ENCODE measurements around the gene PDE4D.

The PDE4D gene

DNA sequence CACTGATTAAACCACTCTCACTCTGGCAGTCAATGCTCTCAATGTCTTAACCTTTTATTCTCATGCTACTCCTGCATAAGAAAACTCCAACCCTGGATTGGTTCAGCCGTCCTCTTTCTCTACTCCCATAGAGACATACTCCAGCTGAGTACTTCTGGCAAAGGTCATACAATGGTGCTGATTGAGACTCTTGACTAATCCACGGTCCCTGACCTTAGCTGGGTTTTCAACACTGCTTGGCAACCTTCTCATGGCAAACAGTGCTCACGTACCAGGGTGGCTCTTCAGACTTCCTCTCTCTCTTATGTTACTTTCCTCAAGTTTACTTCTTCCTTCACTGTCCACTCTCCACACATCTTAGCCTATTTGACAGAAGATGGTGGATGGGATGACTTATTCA lies 963.0 kb downstream of the PDE4D start:
- Histone ChIP-seq H3K9ac (ENCODE audit: low read depth in 1 of 2, low read length in 2 of 2) (no peak overlapping the region), H3K36me3 (ENCODE audit: control insufficient read depth in 1 of 2, insufficient read depth in 2 of 2, low read length in 2 of 2) (no peaks in the 10 kb centered on the region)

DNA sequence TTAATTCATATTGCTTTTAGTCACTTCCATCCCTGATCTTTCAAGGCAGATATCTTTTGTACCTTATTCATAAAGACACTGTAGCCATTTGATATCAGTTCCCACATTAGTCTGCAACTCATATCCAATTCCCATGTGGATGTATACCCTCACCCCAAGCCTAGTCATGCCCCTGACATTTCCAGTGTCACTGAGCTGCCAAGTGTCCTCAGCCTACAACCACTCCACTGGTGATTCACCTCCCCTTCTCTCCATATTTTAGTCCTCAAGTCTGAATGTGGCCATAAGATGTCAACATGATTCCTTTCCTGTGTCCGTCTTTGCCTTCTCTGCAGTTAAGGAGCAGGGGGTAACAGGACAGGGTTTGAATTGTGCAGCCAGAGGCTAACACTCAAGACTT lies 963.8 kb downstream of the PDE4D start:
- Histone ChIP-seq H3K27ac (ENCODE audit: low read depth, low read length) (no peak overlapping the region), H3K36me3 (ENCODE audit: control insufficient read depth in 1 of 2, insufficient read depth in 2 of 2, low read length in 2 of 2) (no peaks in the 10 kb centered on the region), H3K9me3 (ENCODE audit: control insufficient read depth in 1 of 2, low read length in 2 of 2) (no peaks in the 10 kb centered on the region), H3K27me3 (ENCODE audit: control insufficient read depth in 1 of 2, insufficient read depth in 2 of 2, low read length in 2 of 2) (peaks cover 3 to 11% of the 10 kb centered on the region in 2 donors), H3K4me3 (ENCODE audit: low read depth in 1 of 2, low read length in 2 of 2) (no peak overlapping the region), H3K9ac (ENCODE audit: low read depth in 1 of 2, low read length in 2 of 2) (no peak overlapping the region), H3K4me1 (ENCODE audit: control insufficient read depth in 1 of 2, insufficient read depth in 2 of 2, low read length in 2 of 2) (no peaks in the 10 kb centered on the region)

More for the DNA sequence above, 963.0 kb downstream of the PDE4D start:
- Histone ChIP-seq H3K27me3 (ENCODE audit: control insufficient read depth in 1 of 2, insufficient read depth in 2 of 2, low read length in 2 of 2) (peaks cover 3 to 11% of the 10 kb centered on the region in 2 donors), H3K9me3 (ENCODE audit: control insufficient read depth in 1 of 2, low read length in 2 of 2) (no peaks in the 10 kb centered on the region), H3K4me1 (ENCODE audit: control insufficient read depth in 1 of 2, insufficient read depth in 2 of 2, low read length in 2 of 2) (no peaks in the 10 kb centered on the region), H3K4me3 (ENCODE audit: low read depth in 1 of 2, low read length in 2 of 2) (no peak overlapping the region), H3K27ac (ENCODE audit: low read depth, low read length) (no peak overlapping the region)

DNA sequence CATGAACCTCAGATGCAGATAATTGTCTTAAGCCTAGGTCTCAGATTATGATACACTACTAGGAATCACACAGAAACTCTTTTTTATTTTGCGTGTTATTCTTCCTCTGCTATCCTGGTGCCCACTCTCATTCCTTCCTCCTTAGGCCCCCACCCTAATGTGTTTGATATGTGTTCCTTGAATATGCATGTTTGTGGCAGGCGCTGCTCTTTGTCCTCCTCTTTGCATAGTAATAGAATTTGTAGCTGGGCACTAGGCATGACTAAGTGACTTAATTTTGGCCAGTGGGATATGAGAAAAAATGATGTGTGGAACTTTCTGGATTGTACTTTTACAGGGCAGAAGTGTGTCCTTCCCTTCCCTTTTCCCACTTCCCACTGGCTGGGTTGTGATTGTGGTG lies 965.6 kb downstream of the PDE4D start:
- H3K4me1 ChIP-seq (ENCODE audit: control insufficient read depth in 1 of 2, insufficient read depth in 2 of 2, low read length in 2 of 2) = no peaks in the 10 kb centered on the region
- no peaks in the 10 kb centered on the region for H3K36me3 ChIP-seq (ENCODE audit: control insufficient read depth in 1 of 2, insufficient read depth in 2 of 2, low read length in 2 of 2)
- H3K9me3 ChIP-seq (ENCODE audit: control insufficient read depth in 1 of 2, low read length in 2 of 2) = no peaks in the 10 kb centered on the region
- H3K27me3 ChIP-seq (ENCODE audit: control insufficient read depth in 1 of 2, insufficient read depth in 2 of 2, low read length in 2 of 2) = peaks cover 3 to 11% of the 10 kb centered on the region in 2 donors
- H3K9ac ChIP-seq (ENCODE audit: low read depth in 1 of 2, low read length in 2 of 2) = no peak overlapping the region
- H3K4me3 ChIP-seq (ENCODE audit: low read depth in 1 of 2, low read length in 2 of 2) = no peak overlapping the region
- no peak overlapping the region for H3K27ac ChIP-seq (ENCODE audit: low read depth, low read length)

DNA sequence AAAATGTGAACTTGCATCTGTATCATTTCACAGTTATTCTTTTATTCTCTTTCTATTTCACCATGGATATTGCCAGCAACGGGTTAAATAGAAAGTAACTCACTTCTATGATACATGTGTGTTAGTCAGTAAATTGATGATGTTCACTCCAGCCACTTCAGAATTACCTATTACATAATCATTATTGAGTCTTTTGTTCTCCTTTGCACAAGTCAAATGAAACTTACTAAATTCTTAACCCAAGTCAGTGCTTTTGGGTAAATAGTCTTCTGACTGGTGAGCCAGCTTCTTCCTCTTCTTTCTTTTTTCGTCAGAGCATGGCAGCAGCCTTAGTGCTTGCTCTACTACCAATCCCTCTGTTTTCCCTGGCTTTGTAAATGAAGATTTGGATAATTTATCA lies 966.3 kb downstream of the PDE4D start:
- H3K4me3 ChIP-seq (ENCODE audit: low read depth in 1 of 2, low read length in 2 of 2) = no peak overlapping the region

DNA sequence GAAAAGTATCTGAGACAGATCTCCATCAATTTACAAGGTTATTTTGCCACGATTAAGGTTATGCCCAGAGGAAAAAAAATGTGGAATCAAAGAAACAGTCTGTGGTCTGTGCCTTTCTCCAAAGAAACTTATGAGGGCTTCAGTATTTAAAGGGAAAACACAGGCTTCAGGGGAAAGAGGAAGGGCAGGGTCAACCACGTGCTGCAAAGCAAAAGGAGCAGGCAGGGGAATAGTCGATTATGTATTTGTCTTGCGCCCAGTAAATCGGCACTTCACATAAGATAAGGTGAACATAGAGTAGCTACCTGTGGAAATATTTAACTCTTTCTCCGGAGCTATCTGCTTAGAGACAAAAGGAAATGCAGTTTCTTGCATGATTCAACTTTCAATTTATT lies 967.0 kb downstream of the PDE4D start:
- no peak overlapping the region for H3K27ac ChIP-seq (ENCODE audit: low read depth, low read length)
- no peaks in the 10 kb centered on the region for H3K4me1 ChIP-seq (ENCODE audit: control insufficient read depth in 1 of 2, insufficient read depth in 2 of 2, low read length in 2 of 2)
- H3K4me3 ChIP-seq (ENCODE audit: low read depth in 1 of 2, low read length in 2 of 2) = no peak overlapping the region
- H3K9ac ChIP-seq (ENCODE audit: low read depth in 1 of 2, low read length in 2 of 2) = no peak overlapping the region
- H3K36me3 ChIP-seq (ENCODE audit: control insufficient read depth in 1 of 2, insufficient read depth in 2 of 2, low read length in 2 of 2) = no peaks in the 10 kb centered on the region
- H3K27me3 ChIP-seq (ENCODE audit: control insufficient read depth in 1 of 2, insufficient read depth in 2 of 2, low read length in 2 of 2) = peaks cover 3 to 8% of the 10 kb centered on the region in 2 donors
- no peaks in the 10 kb centered on the region for H3K9me3 ChIP-seq (ENCODE audit: control insufficient read depth in 1 of 2, low read length in 2 of 2)

More for the DNA sequence above, 966.3 kb downstream of the PDE4D start:
- Histone ChIP-seq H3K9me3 (ENCODE audit: control insufficient read depth in 1 of 2, low read length in 2 of 2) (no peaks in the 10 kb centered on the region), H3K27me3 (ENCODE audit: control insufficient read depth in 1 of 2, insufficient read depth in 2 of 2, low read length in 2 of 2) (peaks cover 3 to 10% of the 10 kb centered on the region in 2 donors), H3K9ac (ENCODE audit: low read depth in 1 of 2, low read length in 2 of 2) (no peak overlapping the region), H3K27ac (ENCODE audit: low read depth, low read length) (no peak overlapping the region), H3K36me3 (ENCODE audit: control insufficient read depth in 1 of 2, insufficient read depth in 2 of 2, low read length in 2 of 2) (no peaks in the 10 kb centered on the region), H3K4me1 (ENCODE audit: control insufficient read depth in 1 of 2, insufficient read depth in 2 of 2, low read length in 2 of 2) (no peaks in the 10 kb centered on the region)

DNA sequence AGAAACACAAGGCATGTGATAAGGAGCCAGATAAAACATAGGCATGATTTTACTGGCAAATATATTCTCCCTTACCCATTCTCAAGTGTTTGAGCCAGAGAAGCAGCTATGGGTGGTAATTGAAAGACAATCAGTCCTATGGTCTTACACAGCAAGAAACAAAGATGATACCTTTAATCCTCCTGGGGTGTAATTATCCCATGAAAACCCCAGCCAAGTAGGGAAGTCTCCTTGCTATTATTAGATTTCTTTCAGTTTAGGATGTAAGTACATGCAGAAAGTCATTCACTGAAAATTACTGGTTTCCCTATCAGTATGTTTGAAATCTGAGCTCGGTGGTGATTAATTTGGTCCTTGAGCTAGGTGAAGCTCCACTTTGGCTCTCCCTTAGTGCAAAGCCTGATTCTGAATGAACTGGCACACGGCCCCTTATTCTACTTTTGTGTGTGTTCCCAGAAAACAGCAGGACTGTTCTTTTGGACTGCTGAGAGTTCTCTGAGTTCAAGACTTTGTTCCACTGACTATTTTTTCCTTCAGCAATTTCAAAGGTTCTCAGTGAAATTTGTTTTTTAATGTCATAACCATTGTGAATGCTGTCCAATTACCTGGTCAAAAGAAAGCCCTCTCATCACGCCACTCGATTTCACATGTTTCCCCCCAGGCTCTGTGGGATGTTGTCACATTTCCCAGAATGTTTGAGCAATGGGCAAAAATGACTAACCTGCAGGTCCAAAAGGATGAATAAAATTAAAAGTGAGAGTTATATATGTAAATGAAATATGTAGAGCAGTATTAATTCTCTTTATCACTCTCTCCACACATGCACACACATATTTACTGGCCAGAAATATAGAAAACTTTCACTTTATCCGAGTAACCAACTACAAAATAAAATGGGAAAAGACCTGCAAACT lies 967.6 kb downstream of the PDE4D start:
- Histone ChIP-seq H3K9me3 (ENCODE audit: control insufficient read depth in 1 of 2, low read length in 2 of 2) (no peaks in the 10 kb centered on the region), H3K4me1 (ENCODE audit: control insufficient read depth in 1 of 2, insufficient read depth in 2 of 2, low read length in 2 of 2) (no peaks in the 10 kb centered on the region), H3K36me3 (ENCODE audit: control insufficient read depth in 1 of 2, insufficient read depth in 2 of 2, low read length in 2 of 2) (no peaks in the 10 kb centered on the region), H3K27me3 (ENCODE audit: control insufficient read depth in 1 of 2, insufficient read depth in 2 of 2, low read length in 2 of 2) (peaks cover 3 to 8% of the 10 kb centered on the region in 2 donors), H3K4me3 (ENCODE audit: low read depth in 1 of 2, low read length in 2 of 2) (no peak overlapping the region), H3K27ac (ENCODE audit: low read depth, low read length) (no peak overlapping the region), H3K9ac (ENCODE audit: low read depth in 1 of 2, low read length in 2 of 2) (no peak overlapping the region)

DNA sequence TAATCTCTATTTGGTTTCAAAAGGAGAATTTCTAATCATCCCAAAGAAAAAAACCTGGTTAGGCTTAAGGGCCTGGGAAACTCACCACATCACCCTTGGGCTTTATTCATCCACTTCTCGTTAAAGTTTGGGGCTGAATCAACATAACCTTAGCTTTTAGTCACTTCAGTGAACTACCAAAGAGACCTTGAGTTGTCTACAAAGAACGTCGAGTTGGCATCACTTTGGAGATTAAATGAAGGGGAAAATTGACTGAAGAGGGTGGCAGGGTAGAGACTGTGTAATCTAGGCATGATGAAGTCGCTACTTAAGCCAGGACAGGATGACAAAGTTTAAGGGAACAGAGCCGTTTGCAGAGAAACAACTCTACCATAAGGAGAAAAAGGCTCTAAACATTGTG lies 969.2 kb downstream of the PDE4D start:
- Histone ChIP-seq H3K27ac (ENCODE audit: low read depth, low read length) (no peak overlapping the region), H3K4me1 (ENCODE audit: control insufficient read depth in 1 of 2, insufficient read depth in 2 of 2, low read length in 2 of 2) (no peaks in the 10 kb centered on the region), H3K27me3 (ENCODE audit: control insufficient read depth in 1 of 2, insufficient read depth in 2 of 2, low read length in 2 of 2) (peaks cover 3 to 8% of the 10 kb centered on the region in 2 donors), H3K4me3 (ENCODE audit: low read depth in 1 of 2, low read length in 2 of 2) (no peak overlapping the region), H3K9ac (ENCODE audit: low read depth in 1 of 2, low read length in 2 of 2) (no peak overlapping the region), H3K9me3 (ENCODE audit: control insufficient read depth in 1 of 2, low read length in 2 of 2) (no peaks in the 10 kb centered on the region), H3K36me3 (ENCODE audit: control insufficient read depth in 1 of 2, insufficient read depth in 2 of 2, low read length in 2 of 2) (no peaks in the 10 kb centered on the region)

DNA sequence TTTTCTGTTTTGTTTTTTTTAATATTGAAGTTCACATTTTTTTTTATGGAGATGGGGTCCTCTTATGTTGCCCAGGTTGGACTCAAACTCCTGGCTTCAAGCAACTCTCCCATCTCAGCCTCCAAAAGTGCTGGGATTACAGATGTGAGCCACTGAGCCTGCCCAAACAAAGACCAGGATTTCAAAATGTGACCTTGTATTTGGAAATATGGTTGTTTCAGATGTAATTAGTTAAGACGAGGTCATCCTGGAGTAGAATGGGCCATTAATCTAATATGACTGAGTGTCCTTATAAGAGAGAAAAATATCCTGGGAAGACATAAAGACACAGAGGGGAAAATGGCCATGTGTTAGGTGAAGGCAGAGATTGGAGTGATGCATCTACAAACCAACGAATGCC lies 970.2 kb downstream of the PDE4D start:
- no peak overlapping the region for H3K9ac ChIP-seq (ENCODE audit: low read depth in 1 of 2, low read length in 2 of 2)
- peaks cover 0 to 8% of the 10 kb centered on the region in 2 donors for H3K27me3 ChIP-seq (ENCODE audit: control insufficient read depth in 1 of 2, insufficient read depth in 2 of 2, low read length in 2 of 2)
- no peaks in the 10 kb centered on the region for H3K4me1 ChIP-seq (ENCODE audit: control insufficient read depth in 1 of 2, insufficient read depth in 2 of 2, low read length in 2 of 2)
- H3K4me3 ChIP-seq (ENCODE audit: low read depth in 1 of 2, low read length in 2 of 2) = no peak overlapping the region
- H3K27ac ChIP-seq (ENCODE audit: low read depth, low read length) = no peak overlapping the region
- H3K36me3 ChIP-seq (ENCODE audit: control insufficient read depth in 1 of 2, insufficient read depth in 2 of 2, low read length in 2 of 2) = no peaks in the 10 kb centered on the region
- no peaks in the 10 kb centered on the region for H3K9me3 ChIP-seq (ENCODE audit: control insufficient read depth in 1 of 2, low read length in 2 of 2)

DNA sequence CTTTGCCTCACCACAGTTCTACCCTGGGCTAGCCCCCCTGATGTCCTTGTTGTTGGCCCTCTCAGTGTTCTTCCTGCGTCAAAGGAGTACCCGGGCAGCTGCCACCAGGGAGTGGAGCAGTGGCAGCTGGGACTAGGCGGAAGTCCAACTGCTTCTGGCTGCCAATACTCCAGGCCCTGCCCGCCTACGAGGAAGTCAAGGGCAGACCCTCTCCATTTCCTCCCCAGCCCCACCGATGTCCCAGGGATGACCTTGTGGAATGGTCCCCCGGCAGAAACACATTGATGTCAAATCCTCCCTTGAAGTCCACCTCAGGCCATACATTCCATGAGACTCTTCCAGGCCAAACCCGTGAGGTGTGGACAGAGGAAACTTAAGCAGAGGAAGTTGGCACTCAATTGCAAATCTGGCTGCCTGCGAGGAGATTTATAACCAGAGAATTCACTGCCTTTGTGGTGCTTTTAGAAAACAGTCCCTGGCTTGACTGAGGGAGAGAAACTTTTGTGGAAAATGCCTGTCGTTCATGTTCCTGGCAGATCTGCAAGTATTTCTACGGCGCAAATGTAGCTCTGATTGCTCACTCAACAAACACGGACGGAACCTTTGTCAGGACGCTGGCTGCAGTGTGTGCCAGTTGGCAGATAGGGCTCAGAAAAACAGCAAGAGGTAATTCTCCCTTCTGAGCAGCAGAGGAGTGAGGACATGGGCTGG lies 970.9 kb downstream of the PDE4D start:
- Histone ChIP-seq H3K27me3 (ENCODE audit: control insufficient read depth in 1 of 2, insufficient read depth in 2 of 2, low read length in 2 of 2) (peaks cover 0 to 8% of the 10 kb centered on the region in 2 donors), H3K4me3 (ENCODE audit: low read depth in 1 of 2, low read length in 2 of 2) (no peak overlapping the region), H3K27ac (ENCODE audit: low read depth, low read length) (no peak overlapping the region), H3K9ac (ENCODE audit: low read depth in 1 of 2, low read length in 2 of 2) (no peak overlapping the region), H3K9me3 (ENCODE audit: control insufficient read depth in 1 of 2, low read length in 2 of 2) (no peaks in the 10 kb centered on the region), H3K4me1 (ENCODE audit: control insufficient read depth in 1 of 2, insufficient read depth in 2 of 2, low read length in 2 of 2) (no peaks in the 10 kb centered on the region), H3K36me3 (ENCODE audit: control insufficient read depth in 1 of 2, insufficient read depth in 2 of 2, low read length in 2 of 2) (no peaks in the 10 kb centered on the region)

DNA sequence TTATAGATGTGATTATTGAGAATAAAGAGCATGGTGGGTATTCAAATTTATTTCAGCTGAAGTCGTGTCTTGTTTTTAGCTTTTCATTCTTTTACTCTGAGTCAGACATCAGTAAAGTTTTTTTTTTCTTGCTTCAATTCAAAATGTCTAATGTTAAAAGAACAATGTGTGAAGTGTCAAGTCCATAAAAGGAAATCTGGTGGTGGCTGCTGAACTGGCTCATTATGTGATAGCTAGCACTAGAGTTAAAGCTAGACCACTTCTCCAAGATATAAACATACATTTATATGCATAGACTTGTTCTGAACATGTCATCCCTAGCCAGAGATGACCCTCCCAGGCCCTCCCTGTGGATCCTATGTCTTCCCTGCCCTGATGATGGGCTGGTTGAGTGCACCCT lies 972.4 kb downstream of the PDE4D start:
- H3K36me3 ChIP-seq (ENCODE audit: control insufficient read depth in 1 of 2, insufficient read depth in 2 of 2, low read length in 2 of 2) = no peaks in the 10 kb centered on the region
- no peak overlapping the region for H3K27ac ChIP-seq (ENCODE audit: low read depth, low read length)
- H3K4me3 ChIP-seq (ENCODE audit: low read depth in 1 of 2, low read length in 2 of 2) = no peak overlapping the region
- H3K9me3 ChIP-seq (ENCODE audit: control insufficient read depth in 1 of 2, low read length in 2 of 2) = no peaks in the 10 kb centered on the region
- H3K27me3 ChIP-seq (ENCODE audit: control insufficient read depth in 1 of 2, insufficient read depth in 2 of 2, low read length in 2 of 2) = peaks cover 0 to 4% of the 10 kb centered on the region in 2 donors
- H3K4me1 ChIP-seq (ENCODE audit: control insufficient read depth in 1 of 2, insufficient read depth in 2 of 2, low read length in 2 of 2) = no peaks in the 10 kb centered on the region
- H3K9ac ChIP-seq (ENCODE audit: low read depth in 1 of 2, low read length in 2 of 2) = no peak overlapping the region

Measured in duodenal mucosa (tissue), 2 donors.